ENCODE data around the gene HVCN1.
"Not testable (repeated sequence)": the region's sequence is repeated elsewhere in the genome, so short reads cannot be mapped to it uniquely, and the experiment has no call there.

Gene HVCN1, protein sequence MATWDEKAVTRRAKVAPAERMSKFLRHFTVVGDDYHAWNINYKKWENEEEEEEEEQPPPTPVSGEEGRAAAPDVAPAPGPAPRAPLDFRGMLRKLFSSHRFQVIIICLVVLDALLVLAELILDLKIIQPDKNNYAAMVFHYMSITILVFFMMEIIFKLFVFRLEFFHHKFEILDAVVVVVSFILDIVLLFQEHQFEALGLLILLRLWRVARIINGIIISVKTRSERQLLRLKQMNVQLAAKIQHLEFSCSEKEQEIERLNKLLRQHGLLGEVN

DNA sequence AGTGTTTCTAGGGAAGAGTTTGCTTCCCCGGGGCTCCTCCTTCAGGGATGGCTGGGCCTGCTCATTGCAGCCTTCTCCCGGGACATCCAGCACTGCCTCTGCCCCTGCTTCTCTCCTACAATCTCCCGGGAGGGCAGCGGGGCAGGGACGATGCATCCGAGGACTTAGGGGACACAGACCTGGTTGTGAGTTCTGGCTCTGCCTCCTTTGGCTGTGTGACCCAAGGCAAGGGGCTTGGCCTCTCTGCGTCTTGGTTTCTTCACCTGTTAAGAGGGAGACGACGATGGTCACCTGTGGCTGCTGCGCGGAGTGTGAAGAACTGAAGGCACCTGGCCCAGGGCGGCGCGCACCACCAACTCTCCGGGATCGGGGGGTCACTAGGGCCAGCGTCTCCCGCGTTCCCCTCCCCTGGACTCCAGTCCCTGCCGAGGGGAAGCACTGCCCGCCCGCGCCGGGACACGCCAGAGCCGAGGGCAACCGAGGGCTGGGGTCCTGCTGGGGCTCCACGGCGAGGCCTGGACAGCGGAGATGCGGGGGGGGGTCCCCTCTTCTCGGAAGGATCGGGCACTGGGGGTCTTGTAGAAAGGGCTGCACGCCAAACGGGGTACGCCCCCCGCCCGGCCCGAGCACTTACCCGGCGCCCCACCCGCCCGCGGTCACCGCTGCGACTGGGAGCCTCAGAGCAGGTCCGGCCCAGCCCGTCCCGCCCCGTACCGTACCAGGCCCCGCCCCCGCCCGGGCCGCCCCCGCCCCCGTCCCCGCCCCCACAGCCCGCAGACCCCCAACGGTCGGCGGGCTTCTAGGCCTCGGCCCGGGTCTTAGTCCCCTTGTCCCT is at the start of gene HVCN1:
TSS of gene HVCN1 (minus strand) at position 670 of the 835 bp plus-strand sequence. CDS start 5,870 bp downstream, outside the sequence.
- DNase-seq: no peak

DNA sequence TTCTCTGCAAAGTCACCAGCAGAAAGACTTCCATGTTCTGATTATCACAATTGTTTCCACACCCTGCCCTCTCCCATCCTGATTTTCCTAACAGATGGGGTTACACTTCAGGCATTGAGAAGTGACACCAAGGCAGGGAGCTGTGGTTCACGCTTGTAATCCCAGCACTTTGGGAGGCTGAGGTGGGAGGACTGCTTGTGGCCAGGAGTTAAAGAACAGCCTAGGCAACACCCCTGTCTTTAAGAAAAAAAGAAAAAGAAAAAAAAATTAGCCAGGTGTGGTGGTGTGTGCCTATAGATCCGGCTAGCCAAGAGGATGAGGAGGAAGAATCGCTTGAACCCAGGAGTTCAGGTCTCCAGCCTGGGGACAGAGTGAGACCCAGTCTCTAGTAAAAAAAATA is 48.6 kb upstream of the HVCN1 start:
- DNase-seq: no peak

DNA sequence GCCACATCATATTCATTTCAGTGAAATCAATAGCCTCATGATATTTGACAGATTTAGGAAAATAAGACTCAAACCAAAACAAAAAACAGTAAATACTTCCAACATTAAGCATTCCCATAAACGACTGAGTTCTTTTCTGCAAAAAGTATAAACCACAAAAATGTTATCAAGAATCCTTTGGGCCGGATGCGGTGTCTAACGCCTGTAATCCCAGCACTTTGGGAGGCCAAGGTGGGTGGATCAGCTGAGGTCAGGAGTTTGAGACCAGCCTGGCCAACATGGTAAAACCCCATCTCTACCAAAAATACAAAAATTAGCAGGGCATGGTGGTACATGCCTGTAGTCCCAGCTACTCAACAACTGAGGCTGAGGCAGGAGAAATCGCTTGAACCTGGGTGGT is 48.1 kb upstream of the HVCN1 start:
- not testable (repeated sequence) for DNase-seq

DNA sequence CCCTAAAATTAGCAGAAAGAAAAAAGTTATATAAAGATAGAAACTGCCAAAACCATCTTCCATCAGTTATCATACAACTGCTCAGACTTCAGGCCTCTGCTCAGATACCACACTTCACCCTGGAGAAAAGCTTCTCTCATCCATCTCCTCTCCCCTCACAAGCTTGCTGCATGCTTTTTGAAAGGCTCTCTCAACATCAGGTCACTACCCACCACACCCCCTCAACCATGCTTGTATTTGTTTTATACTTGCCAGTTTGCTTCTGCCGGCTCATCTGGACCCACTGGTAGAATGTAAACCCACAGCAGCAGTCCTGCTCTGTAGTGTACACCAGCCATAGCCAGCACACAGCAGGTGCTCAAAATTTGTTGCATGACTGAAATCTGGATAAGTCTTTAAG is 45.0 kb upstream of the HVCN1 start:
- no peak for DNase-seq

DNA sequence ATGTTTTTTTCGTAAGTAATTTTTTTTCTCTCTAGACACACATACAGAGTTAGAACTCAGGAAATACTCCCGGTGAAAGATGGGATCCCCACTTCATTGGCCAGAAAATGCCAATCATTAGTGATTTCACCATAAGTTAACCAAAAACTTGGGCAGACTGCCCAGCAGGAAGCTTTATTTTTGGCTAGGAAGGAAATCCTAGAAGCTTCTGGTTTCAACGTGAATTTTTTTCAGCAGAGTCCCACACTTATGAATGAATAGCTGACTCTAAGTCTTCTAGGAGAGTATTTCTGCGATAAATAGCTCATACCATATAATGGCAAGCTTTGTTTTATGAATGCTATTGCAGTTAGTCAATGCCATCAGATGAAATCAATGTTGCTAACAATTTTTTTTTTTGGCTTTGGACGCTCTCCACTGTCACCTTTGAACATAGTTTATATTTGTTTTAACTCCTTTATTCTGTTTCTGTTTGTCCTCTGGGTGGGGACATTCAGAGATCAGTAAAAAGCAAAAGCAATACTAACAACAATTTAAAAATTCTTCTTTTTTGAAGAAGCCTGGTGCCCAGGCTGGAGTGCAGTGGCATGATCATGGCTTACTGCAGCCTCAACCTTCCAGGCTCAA is 44.3 kb upstream of the HVCN1 start:
- DNase-seq: no peak

DNA sequence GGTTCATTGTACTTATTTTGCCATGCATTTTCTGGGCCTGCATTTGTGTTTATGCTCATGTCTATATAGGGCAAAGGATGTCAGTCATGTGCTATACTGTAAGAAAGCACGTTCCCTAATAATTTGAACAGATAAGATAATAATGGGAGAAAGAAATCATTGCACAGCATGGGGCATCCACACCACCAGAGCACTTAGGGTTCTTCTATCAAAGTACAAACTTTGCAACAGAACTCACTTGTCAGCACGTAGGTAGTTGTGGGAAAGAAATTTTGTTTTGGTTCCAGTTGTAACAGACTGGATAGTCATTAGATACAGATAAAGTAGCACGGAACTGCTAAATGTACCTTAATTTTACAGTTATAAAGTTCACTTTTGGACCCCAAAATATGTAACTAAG is 43.7 kb upstream of the HVCN1 start:
- DNase-seq: no peak

DNA sequence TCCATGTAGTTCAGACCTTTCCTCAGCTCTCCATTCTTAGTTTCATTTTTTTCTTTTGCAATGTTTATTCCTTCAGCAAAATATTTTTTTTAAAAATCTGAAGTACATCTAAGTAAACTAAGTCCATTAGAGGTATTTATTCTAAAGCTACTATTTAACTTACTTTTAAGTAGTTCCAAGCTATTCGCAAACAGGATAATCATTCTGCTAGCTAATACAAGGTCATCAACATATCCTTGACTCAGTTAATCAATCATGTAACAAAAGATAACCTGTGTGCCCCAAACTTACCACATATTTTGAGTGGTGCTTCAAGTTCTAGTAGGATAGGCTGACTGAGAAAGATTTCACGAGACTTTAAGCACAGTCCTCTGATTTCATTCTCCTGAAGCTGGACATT is 42.6 kb upstream of the HVCN1 start:
- no peak for DNase-seq

DNA sequence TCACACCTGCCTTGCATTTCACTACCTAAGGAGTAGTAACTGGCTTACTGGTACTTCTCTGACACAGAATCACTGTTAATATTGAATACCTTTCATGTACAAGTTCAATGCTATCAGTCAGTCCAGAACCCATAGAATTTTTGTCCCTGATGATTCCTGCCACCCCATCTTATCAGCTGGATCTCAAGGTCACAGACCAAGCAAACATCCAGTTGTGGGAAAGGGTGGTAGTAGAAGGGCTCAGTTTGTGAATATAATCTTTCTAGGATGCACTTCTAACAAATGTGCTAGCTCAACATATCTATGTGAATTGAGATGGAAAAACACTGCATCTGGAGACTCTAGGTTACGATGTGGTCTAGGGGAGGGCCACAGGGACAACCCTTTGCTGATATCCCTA is 39.7 kb upstream of the HVCN1 start:
- DNase-seq: no peak

DNA sequence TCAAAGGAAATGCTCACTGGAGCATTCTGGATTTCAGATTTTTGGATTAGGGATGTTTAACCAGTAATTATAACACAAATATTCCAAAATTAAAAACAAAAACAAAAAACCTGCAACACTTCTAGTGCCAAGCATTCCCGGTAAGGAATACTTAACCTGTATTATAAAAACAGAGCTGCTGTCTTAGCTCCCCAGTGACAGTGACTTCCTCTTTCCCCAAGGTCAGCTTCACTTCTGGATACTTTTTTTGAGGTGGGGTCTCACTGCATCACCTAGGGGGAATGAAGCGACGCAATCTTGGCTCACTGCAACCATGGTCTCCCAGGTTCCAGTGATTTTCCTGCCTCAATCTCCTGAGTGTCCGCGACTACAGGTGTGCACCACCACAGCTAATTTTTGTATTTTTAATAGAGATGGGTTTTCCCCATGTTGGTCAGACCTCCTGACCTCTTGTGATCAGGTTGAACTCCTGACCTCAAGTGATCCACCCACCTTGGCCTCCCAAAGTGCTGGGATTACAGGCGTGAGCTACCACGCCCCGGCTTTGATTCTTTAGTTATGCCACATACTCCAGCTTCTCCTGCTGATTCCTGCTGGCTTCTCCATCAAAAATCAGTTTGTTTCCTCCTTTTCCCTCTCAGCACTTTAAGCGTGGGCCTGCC is 37.9 kb upstream of the HVCN1 start:
- no peak for DNase-seq

DNA sequence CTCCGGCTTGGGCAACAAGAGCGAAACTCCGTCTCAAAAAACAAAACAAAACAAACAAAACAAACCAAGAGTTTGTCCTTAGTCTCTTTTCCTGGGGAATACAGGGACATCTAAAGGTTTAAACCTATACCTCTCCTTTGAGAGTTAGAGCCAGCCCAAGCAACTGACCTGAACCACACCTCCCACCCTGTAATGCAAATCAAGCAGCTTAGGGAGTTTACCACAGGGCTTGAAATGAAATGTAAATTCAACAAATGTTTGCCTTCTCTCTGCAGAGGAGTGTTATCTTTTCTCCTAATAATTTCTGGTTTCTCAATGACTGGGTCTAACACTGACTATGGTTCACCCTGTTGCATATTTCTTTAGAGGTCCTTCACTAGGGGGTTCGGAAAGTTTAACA is 37.1 kb upstream of the HVCN1 start:
- DNase-seq: no peak

DNA sequence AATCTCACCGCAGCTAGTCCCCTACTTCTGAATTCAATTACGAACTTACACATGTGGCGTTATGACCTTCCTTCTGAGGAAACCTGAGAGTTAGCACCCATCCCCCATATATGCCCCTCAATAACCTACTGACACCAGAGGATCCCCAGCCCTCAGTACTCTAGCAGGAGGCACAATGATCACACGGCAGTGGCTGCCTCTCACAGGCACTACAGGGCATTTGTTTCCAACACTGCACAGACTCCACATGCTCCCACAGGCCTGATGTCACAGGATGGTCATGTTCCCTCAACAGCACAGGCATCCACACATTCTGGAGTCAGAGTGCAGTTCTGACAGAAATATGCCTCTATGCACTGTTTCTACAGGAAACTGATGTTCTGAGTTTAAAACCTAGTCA is 36.4 kb upstream of the HVCN1 start:
- DNase-seq: no peak

DNA sequence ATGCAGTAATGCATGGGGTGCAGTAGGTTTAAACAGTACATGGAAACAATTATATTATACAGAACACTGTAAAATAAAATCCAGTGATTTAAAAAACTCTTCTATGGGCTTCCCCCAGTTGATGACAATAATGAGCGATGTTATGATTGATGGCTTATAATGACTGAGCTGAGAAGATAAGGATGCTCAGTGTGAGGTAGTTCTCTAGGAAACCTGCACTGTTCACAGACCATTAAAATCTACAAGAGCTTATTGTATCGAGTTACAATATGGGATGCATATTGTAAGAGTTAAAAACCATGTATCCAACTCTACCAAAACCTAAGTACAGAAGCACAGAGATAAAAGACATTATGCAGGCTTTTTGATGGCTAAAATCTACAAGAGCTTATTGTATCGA is 34.0 kb upstream of the HVCN1 start:
- DNase-seq: not testable (repeated sequence)

DNA sequence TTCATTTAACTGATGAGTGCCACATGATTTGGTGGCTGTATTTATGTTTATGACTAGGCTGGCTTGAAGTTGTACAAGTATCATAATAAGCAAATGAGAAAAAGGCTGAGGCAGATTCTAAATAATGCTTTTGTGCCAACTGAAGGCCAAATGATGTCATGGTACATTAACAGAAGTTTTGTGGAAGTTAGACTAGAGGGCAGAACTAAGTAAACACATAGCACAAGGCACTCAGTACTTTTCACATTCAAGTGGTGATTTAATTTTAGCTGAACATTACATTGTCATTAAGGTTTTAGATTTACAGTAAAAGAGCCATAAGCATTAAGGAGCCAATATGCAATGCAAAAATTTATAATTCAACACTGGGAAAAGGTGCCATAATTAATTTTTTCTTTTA is 32.7 kb upstream of the HVCN1 start:
- no peak for DNase-seq

DNA sequence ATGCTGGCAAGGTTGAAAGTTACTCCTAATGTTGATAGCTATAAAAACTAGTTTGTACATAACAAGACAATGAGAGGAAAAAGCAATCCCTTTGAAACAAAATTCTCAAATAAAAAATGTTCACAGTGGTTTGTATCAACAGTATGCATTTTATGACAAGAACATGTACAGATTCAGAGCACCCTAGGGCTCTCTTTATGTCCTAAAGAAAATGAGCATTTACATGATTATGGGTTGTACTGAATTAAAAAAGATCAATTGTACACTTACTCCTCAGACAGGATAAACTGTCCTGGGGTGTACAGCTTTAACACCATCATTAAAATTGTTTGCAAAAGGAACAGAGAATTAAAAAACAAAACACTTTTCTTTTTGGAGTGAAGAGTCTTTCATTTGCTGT is 31.6 kb upstream of the HVCN1 start:
- DNase-seq: no peak

DNA sequence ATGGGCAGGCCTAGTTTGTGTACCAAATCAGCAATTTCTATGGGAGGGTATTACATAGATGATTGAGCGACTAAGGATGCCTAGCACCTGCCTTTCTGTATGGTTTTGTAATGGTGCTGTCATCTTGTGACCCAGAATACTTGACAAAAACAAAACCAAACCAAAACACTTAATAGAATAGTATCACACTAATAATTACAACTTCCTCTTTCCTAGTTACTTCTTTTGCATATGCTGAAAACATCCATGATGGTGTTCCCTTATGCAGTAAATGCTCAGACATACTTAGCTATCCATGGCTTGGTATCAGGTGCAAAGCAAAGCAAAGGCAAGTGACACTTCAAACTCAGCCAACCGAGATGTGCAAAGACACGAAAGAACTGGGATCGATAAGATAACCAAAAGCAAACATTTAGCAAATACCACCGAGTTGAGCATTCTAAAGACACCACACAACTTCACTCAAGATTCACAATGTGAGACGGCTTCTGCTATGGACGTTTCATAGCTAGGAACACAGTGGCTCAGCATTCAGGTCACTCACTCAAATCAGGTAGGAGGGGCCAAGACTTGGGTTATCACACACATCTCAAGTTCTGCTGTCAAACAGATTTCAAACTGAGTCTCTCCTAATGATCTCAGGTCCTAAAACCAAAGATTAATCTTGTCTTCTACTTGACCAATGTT is 29.4 kb upstream of the HVCN1 start:
- DNase-seq: no peak

DNA sequence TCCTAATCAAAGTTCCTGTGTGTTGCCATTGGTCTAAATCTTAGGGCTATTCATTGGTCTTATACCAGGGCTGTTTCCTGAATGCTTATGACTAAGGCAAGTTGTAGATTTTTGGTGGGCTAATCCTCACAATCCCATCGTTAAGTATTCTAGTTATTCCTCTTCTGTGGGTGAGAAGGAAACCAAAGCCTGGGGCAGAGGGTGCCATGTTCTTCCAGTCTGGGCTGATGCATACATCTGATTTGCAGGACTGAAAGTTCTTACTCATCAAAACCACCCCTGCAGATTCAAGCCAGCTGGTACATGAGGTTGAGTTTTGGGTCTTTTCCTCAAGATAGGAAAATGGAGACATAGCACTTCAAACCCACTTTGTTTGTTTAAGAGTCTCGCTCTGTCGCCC is 28.1 kb upstream of the HVCN1 start:
- no peak for DNase-seq

DNA sequence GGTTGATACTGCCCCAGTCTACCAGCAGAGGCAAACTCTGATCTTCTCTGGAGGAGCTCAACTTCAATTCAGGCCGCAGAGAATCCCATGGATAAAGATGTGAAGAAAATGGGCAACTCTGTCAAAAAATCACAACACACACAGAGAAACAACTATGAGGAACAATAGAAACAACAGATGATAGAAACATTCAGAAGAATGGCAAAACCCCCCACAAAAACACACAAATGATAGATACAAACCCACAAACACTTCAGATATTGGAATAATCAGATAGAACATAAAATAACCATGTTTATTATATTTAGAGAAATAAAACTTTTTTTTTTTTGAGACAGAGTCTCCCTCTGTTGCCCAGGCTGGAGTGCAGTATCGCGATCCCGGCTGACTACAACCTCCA is 20.0 kb upstream of the HVCN1 start:
- no peak for DNase-seq

DNA sequence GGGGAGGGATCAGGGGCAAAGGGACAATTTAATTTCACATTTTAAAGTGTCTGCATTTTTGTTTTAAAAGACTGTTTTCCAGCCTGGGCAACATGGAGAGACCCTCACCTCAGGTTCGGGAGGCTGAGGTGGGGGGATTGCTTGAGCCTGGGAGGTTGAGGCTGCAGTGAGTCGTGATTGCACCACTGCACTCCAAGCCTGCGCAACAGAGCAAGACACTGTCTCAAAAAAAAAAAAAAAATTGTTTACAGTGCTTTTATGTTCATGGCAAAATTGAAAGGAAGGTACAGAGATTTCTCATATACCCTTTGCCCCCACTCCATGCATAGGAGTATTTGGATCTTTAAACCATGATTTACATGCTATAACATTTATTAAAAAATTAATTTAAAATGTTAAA is 16.4 kb upstream of the HVCN1 start:
- no peak for DNase-seq

DNA sequence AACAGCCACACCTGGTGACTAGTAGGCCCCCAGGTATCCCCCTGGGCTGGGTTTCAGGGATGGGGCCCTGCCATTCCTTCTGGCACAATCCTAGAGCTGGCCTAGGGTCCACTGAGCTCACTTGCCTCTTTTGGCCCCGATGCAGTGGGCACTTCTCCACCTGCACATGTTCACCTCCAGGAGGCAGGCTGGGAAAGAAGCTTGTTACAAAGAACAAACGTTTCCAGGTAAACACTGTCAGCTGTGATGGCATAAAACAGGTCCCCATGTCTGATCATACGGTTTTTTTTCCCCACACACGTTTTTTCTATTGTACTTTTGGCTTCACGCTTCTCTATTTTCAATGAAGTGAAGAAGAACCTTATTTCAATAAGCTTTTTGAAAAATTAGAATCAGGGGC is 15.8 kb upstream of the HVCN1 start:
- DNase-seq: no peak

DNA sequence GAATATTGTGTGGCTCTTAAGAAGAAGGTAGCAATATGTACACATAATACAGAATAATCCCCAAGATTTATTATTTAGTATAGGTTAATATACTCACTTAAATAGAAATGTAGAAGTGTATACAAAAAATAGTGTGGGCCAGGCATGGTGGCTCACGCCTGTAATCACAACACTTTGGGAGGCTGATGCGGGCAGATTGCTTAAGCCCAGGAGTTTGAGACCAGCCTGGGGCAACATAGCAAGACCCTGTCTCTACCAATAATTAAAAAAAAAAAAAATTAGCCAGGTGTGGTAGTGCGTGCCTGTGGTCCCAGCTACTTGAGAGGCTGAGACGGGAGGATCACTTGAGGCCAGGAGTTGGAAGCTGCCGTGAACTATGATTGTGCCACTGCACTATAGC is 15.3 kb upstream of the HVCN1 start:
- DNase-seq: no peak

DNA sequence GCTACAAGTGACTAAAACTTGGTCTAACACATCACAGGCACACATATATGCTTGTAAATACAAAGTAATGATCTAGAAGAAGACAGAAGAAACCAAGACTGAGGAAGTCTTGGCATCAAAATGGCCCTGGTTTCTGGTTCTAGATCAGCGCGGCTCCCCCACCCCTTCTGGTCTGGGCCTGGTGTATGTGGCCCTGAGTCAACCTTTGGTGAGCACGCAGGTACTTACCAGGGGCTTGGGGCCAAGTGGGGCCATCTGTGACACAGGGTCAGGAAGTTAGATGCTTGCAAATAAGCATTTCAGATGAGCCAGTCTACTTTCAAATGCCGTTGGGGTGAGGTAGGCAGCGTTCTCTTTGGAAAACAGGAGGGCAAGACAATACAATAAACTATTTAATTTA is 13.2 kb upstream of the HVCN1 start:
- DNase-seq: no peak

DNA sequence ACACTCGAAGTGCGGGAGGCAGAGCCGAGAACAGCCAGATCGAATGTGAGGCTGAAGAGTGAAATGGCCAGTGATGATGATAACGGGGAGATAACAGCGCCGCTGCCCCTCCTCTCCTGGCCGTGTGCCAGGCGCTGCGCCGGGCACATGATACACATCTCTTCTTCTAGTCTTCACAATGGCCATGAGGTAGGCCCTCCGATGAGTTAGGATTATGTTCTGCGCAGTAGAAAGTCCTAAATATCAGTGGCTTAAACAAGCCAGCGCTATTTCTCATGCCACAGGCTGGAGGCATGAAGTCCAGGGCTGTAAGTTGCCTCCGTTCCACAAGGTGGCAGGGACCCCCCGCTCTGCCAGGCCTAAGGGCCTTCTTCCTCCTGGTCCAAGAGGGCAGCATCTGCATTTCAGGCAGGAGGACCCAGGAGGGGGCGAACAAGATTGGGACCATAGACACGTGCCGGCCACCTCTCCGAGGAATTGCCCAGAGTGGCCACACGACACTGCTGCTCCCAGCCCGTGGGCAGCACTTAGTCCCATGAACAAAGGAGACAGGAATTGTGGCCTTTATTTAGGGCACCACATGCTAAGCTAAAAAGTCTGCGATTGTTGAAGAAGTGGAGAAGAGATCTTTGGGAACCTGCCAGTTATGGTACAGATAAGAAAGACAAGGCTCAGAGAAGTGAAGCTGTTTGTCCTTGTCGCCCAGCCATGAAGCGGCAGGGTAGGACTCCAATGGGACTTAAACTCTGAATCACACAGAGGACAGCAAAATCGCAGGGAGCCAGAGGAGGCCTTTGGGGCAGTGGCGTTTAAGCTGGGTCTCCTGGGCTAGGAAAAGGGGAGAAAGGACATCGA is 10.9 kb upstream of the HVCN1 start:
- no peak for DNase-seq
